HG02970 (cell line): ENCODE results near the gene MED22.
"Not testable (repeated sequence)": the region's sequence is repeated elsewhere in the genome, so short reads cannot be mapped to it uniquely, and the experiment has no call there.

Source experiments
- ATAC-seq: cut with Tn5 transposase; IDR thresholded peaks from one replicate; pipeline ENCODE4 v1.9.1; 2021; ENCODE audit warnings: mild to moderate bottlenecking, moderate library complexity, moderate number of reproducible peaks; ENCODE audit not compliant: unreplicated experiment, low FRiP score

Gene MED22

DNA sequence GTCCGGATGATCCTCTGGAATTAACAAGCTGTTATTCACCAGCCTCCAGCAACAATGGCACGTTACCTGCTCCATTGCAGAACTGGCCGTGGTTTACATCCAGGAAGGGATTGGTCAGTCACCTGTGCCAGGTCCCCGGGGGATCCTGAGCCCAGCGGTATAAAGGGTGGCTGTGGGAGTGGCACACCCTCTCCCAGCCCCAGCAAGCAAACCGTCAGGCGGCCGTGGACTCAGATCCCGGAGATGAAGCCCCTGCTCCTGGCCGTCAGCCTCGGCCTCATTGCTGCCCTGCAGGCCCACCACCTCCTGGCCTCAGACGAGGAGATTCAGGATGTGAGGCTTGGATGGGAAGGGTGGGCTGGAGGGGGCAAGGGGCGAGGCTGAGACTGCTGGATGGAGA is 30.4 kb downstream of the MED22 start:
- ATAC-seq, result not testable (repeated sequence)

GRCh38 chr9:133315997-133316396 is 31.9 kb downstream of the MED22 start:
- no peak for ATAC-seq

DNA sequence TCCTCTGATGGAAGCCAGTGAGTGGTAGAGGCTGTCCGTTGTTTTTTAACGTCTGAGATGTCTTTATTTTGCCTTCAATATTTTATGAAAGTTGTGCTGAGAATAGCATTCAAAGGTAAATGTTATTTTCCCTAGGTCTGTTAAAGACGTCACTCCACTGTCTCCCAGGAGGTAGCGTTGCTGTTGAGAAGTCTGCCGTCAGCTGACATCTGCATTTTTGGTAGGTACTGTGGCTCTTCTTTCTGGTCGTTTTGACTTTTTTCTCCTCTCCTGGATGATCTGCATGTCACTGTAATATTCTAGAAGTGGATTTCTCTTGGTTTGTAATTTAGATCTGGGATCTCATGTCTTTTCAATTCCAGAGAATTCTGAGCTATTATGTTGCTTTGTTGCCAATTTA is 38.3 kb downstream of the MED22 start:
- no peak for ATAC-seq

GRCh38 chr9:133307301-133307700 is 40.6 kb downstream of the MED22 start:
- ATAC-seq, result no peak

DNA sequence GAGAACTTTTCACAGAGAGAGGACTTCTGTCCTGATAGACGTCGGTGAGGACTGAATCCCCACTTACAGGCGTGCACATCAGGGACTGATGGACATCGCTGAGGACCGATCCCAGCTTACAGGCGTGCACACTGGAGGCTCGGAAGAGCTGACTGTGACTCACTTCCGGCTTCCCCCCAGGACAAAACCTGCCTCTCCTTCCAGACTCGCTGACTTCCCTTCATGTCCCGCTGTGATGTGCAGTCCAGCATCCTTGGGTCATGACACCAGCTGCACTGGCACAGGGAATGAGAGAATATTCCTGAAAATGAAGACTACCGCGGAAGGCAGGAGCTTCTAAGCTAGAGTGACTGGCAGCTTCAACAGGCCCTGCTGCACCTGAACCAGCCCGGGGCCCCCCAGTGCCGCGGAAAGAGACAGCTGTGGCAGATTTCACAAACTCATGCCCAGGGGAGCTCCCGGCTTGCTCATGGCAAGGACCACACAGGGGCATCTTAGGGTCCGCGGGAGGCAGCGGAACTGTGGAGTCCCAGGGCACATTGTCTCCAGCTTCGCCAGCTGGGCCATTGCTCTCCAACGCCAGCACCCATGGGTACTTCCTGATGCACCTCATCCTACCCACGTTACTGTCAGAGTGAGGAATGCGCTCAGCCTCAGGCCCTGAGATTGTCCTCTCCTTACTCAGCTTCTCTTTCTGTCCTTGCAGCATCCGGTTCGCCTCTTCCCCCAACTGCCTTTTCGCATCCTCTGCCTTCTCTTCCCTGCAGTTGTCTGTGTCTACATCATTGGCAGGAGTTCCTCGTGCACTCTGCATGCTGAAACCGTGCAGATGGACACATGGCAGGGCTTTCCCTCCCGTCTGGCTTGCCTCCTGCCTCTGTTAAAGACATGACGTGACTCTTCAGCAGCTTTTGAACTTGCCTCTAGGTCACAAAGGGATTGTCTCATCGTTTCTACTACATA is 41.4 kb downstream of the MED22 start:
- ATAC-seq, result no peak

GRCh38 chr9:133305731-133306130 is 42.2 kb downstream of the MED22 start:
- no peak for ATAC-seq

GRCh38 chr9:133304477-133305377 is 43.2 kb downstream of the MED22 start:
- no peak for ATAC-seq

GRCh38 chr9:133304158-133304470 is 43.8 kb downstream of the MED22 start:
- no peak for ATAC-seq

DNA sequence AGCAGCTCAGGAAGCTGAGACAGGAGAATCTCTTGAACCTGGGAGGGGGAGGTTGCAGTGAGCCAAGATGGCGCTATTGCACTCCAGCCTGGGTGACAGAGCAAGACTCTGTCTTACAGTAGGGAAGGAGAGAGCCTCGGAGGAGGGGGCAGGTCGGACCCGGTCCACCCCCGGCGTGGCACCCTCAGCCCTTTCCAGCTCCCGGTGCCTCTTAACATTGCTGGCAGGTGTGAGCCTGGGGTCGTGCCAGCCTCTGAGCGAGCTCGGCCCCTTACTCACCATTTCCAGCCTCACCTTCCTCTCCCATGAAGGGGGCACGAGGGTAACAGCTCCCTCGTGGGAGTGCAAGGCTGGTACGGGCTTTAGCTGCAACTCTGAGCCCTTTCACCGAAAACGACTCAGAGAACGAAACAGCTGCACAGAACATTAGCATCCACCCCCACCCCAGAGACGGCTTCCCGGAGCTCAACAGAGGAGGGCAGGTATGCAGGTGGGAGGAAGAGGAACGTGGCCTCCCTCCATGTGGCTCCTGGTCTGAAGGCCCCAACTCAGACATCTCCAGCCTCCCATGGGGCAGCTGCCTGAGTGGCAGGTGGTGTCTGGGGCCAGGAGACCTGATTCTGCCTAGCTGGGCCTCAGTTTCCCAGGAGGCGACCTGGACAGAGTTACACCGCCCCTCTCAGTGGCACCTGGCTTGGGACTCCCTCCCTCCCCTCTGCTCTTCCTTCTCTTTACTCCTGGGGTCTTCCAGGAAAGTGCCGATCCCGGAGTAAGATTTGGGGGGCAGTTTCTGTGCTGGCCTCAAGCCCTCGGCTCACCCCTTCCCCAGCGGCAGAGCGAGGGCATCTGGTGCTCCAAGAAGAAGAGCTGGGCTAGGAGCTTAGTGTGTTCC is 44.4 kb downstream of the MED22 start:
- no peak for ATAC-seq

DNA sequence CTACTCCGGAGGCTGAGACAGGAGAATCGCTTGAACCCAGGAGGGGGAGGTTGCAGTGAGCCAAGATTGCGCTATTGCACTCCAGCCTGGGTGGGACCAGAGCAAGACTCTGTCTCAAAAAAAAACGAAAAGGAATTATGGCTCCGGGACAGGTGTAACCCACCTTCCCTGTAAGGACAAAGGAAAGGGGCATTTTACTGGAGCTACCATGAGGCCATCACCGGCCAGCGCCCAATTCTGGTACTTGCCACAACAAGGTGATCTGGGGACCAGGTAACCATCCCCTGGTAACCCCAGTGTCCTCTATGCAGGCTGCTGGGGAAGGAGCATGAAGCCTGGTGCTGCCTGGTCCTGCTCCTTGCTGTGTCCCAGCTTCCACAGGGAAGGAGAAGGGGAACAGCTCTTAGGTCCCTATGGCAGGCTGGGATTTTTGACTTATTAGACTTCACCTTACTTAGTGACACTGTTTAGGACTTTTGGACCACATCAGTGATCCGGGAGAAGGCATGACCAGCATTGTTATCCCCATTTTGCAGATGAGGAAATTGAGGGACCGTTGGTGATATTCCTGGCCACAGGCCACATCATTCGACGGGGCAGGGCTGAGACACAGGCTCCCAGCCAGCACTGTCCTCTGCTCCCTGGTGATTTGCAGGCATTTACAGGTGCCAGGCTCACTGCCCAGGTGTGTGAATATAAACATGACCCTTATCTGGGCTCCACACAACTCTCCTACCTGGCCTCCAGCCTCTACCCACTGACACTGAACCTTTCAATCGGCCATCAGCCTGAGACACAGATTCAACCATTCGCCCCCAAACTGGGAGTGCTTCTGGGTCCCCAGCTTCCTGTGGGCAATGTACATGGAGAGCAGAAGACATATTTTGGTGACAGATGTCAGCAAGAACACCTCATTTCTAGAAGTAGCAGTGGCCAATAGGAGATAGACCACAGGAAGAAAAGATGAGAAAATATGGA is 46.4 kb downstream of the MED22 start:
- ATAC-seq, result no peak

DNA sequence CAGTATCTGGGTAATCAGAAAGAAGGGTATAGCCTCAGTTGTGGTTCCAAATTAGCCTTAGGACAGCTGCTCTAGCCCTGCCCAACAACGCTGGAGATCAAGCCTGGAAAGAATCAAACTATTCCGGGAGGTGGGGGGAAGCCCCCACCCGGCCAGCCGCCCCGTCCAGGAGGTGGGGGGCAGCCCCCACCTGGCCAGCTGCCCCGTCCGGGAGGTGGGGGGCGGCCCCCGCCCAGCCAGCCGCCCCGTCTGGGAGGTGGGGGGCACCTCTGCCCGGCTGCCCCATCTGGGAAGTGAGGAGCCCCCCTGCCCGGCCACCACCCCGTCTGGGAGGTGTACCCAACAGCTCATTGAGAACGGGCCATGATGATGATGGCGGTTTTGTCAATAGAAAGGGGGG is 47.9 kb downstream of the MED22 start:
- not testable (repeated sequence) for ATAC-seq

DNA sequence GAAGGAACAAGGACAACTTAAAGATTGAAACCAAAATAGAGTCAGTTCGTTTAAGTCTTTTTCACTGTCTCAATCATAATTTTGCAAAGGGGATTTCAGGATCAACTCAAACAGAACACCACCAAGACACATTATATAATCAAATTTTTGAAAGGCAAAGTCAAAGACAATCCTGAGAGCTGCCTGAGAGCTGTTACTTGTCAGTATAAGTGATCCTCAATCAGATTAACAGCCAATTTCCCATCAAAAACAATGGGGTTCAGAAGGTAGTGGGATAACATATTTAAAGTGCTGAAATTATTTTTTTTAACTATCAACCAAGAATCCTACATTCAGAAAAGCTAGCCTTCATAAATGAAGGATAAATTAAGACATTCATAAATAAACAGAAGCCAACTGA is 53.7 kb downstream of the MED22 start:
- ATAC-seq, result no peak

DNA sequence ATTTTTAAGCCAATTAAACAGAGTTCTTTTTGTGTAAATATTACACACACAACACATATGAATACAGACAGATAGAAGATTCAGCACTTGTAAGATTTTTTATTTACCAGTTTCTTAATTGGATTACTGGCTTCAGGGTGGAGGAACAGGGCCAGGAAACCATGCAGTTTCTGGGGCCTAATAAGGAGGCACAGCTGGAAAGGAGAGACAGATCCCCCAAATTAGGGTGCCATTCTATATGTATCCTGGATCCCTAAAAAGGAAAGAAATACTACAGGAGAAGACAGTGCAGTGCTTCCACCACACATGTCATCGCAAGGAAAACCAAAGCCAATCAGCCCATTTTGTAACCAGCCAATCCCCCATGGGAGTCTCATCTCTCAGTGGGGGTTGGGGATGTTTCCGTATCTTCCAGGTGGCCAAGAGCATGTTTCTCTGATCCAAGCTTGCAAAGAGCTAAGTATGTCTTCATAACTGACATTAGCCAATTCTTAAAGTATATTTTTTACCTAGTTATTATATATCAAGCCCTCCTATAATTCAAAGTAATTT is 57.1 kb downstream of the MED22 start:
- ATAC-seq, result no peak
